ENCODE measurements around the gene ACTN1. TPM values are rescaled to one million over a fixed set of nuclear protein-coding genes. Genes with fewer than 3 reads are reported as not detected.
A peak's percentile ranks its signal among the peaks of the same experiment; 100 is the strongest.

Gene ACTN1
- total RNA-seq, 2 donors from 2014 or later, result 106 to 185 TPM

GRCh38 chr14:68979722-68980451 is 785 bp upstream of the ACTN1 start:
- peak overlapping the region; percentile 68 to 70 for H3K9ac ChIP-seq (ENCODE audit: low read depth in 2 of 2, low read length in 2 of 2)
- no peaks in the 10 kb centered on the region for H3K4me1 ChIP-seq
- no peak for TF ChIP-seq CTCF (IDR thresholded peaks at IDR 0.05)
- no peaks in the 10 kb centered on the region for H3K9me3 ChIP-seq
- H3K36me3 ChIP-seq, result no peaks in the 10 kb centered on the region
- peak; percentile 60 for DNase-seq
- H3K27ac ChIP-seq, result peak overlapping the region; percentile 96
- H3K27me3 ChIP-seq, result no peaks in the 10 kb centered on the region
- H3K4me3 ChIP-seq, result peak overlapping the region; percentile 96
- intact Hi-C loops (cut with DNase I), result loop anchor here (2.0 kb wide), 1 partner anchor 41 kb away; no protein-coding TSS in a partner anchor

GRCh38 chr14:68978172-68978911 is 760 bp downstream of the ACTN1 start:
- no peak for TF ChIP-seq CTCF (IDR thresholded peaks at IDR 0.05)

GRCh38 chr14:68977718-68978171 is 1.4 kb downstream of the ACTN1 start:
- Histone ChIP-seq H3K9me3 (no peaks in the 10 kb centered on the region), H3K27me3 (no peaks in the 10 kb centered on the region), H3K36me3 (no peaks in the 10 kb centered on the region), H3K4me3 (peak overlapping the region; percentile 96), H3K4me1 (no peaks in the 10 kb centered on the region), H3K9ac (ENCODE audit: low read depth in 2 of 2, low read length in 2 of 2) (peak overlapping the region; percentile 91 to 99), H3K27ac (peak overlapping the region; percentile 96)
- no peak for TF ChIP-seq CTCF (IDR thresholded peaks at IDR 0.05)
- peak; percentile 59 for DNase-seq
- intact Hi-C loops (cut with DNase I), result loop anchor here (2.0 kb wide), 1 partner anchor 39 kb away; no protein-coding TSS in a partner anchor

More at GRCh38 chr14:68978172-68978911, 760 bp downstream of the ACTN1 start:
- Histone ChIP-seq H3K36me3 (no peaks in the 10 kb centered on the region), H3K9me3 (no peaks in the 10 kb centered on the region), H3K27ac (peak overlapping the region; percentile 96), H3K9ac (ENCODE audit: low read depth in 2 of 2, low read length in 2 of 2) (peak overlapping the region; percentile 91 to 99), H3K27me3 (no peaks in the 10 kb centered on the region), H3K4me3 (peak overlapping the region; percentile 96), H3K4me1 (no peaks in the 10 kb centered on the region)
- intact Hi-C loops (cut with DNase I), result loop anchor here (2.0 kb wide), 1 partner anchor 40 kb away; no protein-coding TSS in a partner anchor
- peak; percentile 70 for DNase-seq

GRCh38 chr14:68977180-68977717 is 1.9 kb downstream of the ACTN1 start:
- Histone ChIP-seq H3K4me1 (no peaks in the 10 kb centered on the region), H3K36me3 (no peaks in the 10 kb centered on the region), H3K4me3 (peak overlapping the region; percentile 96), H3K9ac (ENCODE audit: low read depth in 2 of 2, low read length in 2 of 2) (peak overlapping the region; percentile 61 to 91), H3K27ac (peak overlapping the region; percentile 96), H3K9me3 (no peaks in the 10 kb centered on the region), H3K27me3 (no peaks in the 10 kb centered on the region)
- no peak for DNase-seq
- intact Hi-C loops (cut with DNase I), result no loop called here
- no peak for TF ChIP-seq CTCF (IDR thresholded peaks at IDR 0.05)
